Neuronal stem cell (in vitro differentiated cells): ENCODE results near the gene DNER.

ENCODE experiments used
- DNase-seq: peaks from one replicate; pipeline ENCODE4 v3.0.0-alpha.2; 2013; ENCODE audit warnings: low spot score
- H2AFZ ChIP-seq: one replicate; pipeline ENCODE4 v1.6.1; 2013; ENCODE audit warnings: mild to moderate bottlenecking, low read length, inconsistent platforms
- H2AK5ac ChIP-seq: 2 replicates; pipeline ENCODE4 v1.6.1; 2013; ENCODE audit warnings: low read depth, mild to moderate bottlenecking, inconsistent platforms, low read length, moderate library complexity, mixed read lengths
- H2BK120ac ChIP-seq: 2 replicates; pipeline ENCODE4 v1.6.1; 2013; ENCODE audit warnings: low read depth, mild to moderate bottlenecking, inconsistent platforms, low read length, moderate library complexity, mixed read lengths
- H2BK12ac ChIP-seq: one replicate; pipeline ENCODE4 v1.6.1; 2013; ENCODE audit warnings: low read length, inconsistent platforms
- H2BK15ac ChIP-seq: 2 replicates; pipeline ENCODE4 v1.6.1; 2013; ENCODE audit warnings: mild to moderate bottlenecking, low read length, inconsistent platforms, mixed read lengths
- H2BK5ac ChIP-seq: one replicate; pipeline ENCODE4 v1.6.1; 2013; ENCODE audit warnings: inconsistent platforms, mild to moderate bottlenecking, low read length, moderate library complexity
- H3K14ac ChIP-seq: one replicate; pipeline ENCODE4 v1.6.1; 2013; ENCODE audit warnings: low read length, inconsistent platforms
- H3K18ac ChIP-seq: 2 replicates; pipeline ENCODE4 v1.6.1; 2013; ENCODE audit warnings: low read length, inconsistent platforms
- H3K23ac ChIP-seq: 2 replicates; pipeline ENCODE4 v1.6.1; 2013; ENCODE audit warnings: low read depth, mild to moderate bottlenecking, mixed read lengths, low read length, inconsistent platforms; ENCODE audit not compliant: poor library complexity
- H3K27ac ChIP-seq: replicated peaks from 3 replicates; pipeline ENCODE4 v1.5.1; 2013; ENCODE audit warnings: low read length, inconsistent platforms
- H3K27me3 ChIP-seq, 3 experiments: 2 replicates each; pipeline ENCODE4 v1.6.1; 2013; ENCODE audit warnings: low read length in 3 of 3, mild to moderate bottlenecking in 2 of 3, inconsistent platforms in 1 of 3, low read depth in 1 of 3, mixed read lengths in 1 of 3, moderate library complexity in 1 of 3; ENCODE audit not compliant: control insufficient read depth in 3 of 3, insufficient read depth in 3 of 3
- H3K36me3 ChIP-seq, 2 donors: replicated peaks in 1 of 2; 2 replicates each; pipeline ENCODE4 v1.6.1; 2013; ENCODE audit warnings: low read length in 2 of 2; ENCODE audit not compliant: control insufficient read depth in 2 of 2, insufficient read depth in 2 of 2
- H3K4ac ChIP-seq: 2 replicates; pipeline ENCODE4 v1.6.1; 2013; ENCODE audit warnings: inconsistent platforms, mild to moderate bottlenecking, low read length, moderate library complexity
- H3K4me1 ChIP-seq, 2 donors: 1 replicate in 1 of 2; 2 replicates in 1 of 2; pipeline ENCODE4 v1.6.1; 2013; ENCODE audit warnings: low read length in 2 of 2, low read depth in 1 of 2; ENCODE audit not compliant: control insufficient read depth in 2 of 2, insufficient read depth in 1 of 2
- H3K4me2 ChIP-seq: one replicate; pipeline ENCODE4 v1.6.1; 2013; ENCODE audit warnings: mild to moderate bottlenecking, low read length, inconsistent platforms; ENCODE audit not compliant: insufficient read depth, poor library complexity, severe bottlenecking
- H3K4me3 ChIP-seq, 2 donors: 2 replicates each; pipeline ENCODE4 v1.5.1; 2013; ENCODE audit warnings: low read length in 2 of 2, mild to moderate bottlenecking in 2 of 2, inconsistent platforms in 1 of 2, moderate library complexity in 1 of 2
- H3K79me1 ChIP-seq: one replicate; pipeline ENCODE4 v1.6.1; 2013; ENCODE audit warnings: low read depth, mild to moderate bottlenecking, inconsistent platforms, low read length, moderate library complexity
- H3K9ac ChIP-seq: one replicate; pipeline ENCODE4 v1.6.1; 2013; ENCODE audit warnings: mild to moderate bottlenecking, low read depth, low read length, inconsistent platforms; ENCODE audit not compliant: poor library complexity
- H3K9me3 ChIP-seq, 2 donors: replicated peaks in 1 of 2; 2 replicates each; pipeline versions ENCODE3 to v1.6.1; 2013; ENCODE audit warnings: low read length in 2 of 2, mild to moderate bottlenecking in 2 of 2, inconsistent platforms in 1 of 2, low read depth in 1 of 2, mixed read lengths in 1 of 2, moderate library complexity in 1 of 2; ENCODE audit not compliant: control insufficient read depth in 2 of 2, insufficient read depth in 1 of 2
- H4K8ac ChIP-seq: one replicate; pipeline ENCODE4 v1.6.1; 2013; ENCODE audit warnings: low read depth, mild to moderate bottlenecking, inconsistent platforms, low read length, moderate library complexity
- H4K91ac ChIP-seq: one replicate; pipeline ENCODE4 v1.6.1; 2013; ENCODE audit warnings: low read length, low read depth, mild to moderate bottlenecking, inconsistent platforms; ENCODE audit not compliant: poor library complexity
- WGBS, 2 donors: extraction: QIAGEN DNeasy Blood & Tissue Kit; methylation state at CpG; one replicate each; pipeline ENCODE4 v1.1.7; 2013; ENCODE audit warnings: missing lambda C conversion rate in 2 of 2, mixed read lengths in 1 of 2; ENCODE audit not compliant: insufficient read length in 2 of 2, insufficient replicate concordance in 1 of 2; ENCODE audit errors: extremely low coverage in 2 of 2; 5-methylcytosine and 5-hydroxymethylcytosine counted together

DNER gene

GRCh38 chr2:229523663-229524062, 190.7 kb downstream of the DNER start:
- Histone ChIP-seq H3K27ac (no peak overlapping the region), H3K27me3 (no peaks in the 10 kb centered on the region), H3K4ac (no peak overlapping the region), H2BK15ac (no peak overlapping the region), H3K9ac (no peak overlapping the region), H2AK5ac (no peak overlapping the region), H4K91ac (no peak overlapping the region), H2AFZ (no peak overlapping the region), H2BK120ac (no peak overlapping the region), H3K79me1 (no peaks in the 10 kb centered on the region), H3K4me2 (no peak overlapping the region), H4K8ac (no peak overlapping the region), H3K36me3 (no peaks in the 10 kb centered on the region), H2BK5ac (no peak overlapping the region), H3K4me1 (peaks cover 0 to 3% of the 10 kb centered on the region in 2 donors), H3K23ac (no peak overlapping the region), H3K18ac (no peak overlapping the region), H2BK12ac (no peak overlapping the region), H3K14ac (no peak overlapping the region), H3K9me3 (no peaks in the 10 kb centered on the region), H3K4me3 (no peak overlapping the region)
- no peak for DNase-seq
- WGBS, 2 donors, result no CpG with 5 or more reads among the region's 1 CpG

DNA sequence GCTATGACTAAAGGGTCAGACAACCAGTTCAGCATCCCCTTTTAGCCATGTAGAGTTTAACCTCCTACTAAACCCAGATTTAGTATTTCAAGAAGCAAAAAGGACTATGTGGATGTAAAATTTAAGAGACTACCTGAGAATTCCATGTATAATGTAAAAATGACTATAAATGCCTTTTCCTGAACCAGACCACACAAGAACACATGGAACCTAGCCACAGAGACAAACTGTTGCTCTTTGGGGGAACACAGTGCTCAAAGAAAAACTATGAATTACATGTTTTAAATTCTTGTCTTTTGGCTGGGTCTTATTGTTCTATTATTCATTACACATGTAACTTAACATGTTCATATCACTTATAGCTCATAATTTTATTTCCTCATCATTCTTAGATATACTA, 192.8 kb downstream of the DNER start:
- H3K9me3 ChIP-seq, result no peaks in the 10 kb centered on the region
- no peak overlapping the region for H3K4ac ChIP-seq
- H2BK120ac ChIP-seq, result no peak overlapping the region
- no peak for DNase-seq
- no peaks in the 10 kb centered on the region for H3K36me3 ChIP-seq
- no peak overlapping the region for H3K18ac ChIP-seq
- no peak overlapping the region for H3K4me3 ChIP-seq
- H4K8ac ChIP-seq, result no peak overlapping the region
- H3K23ac ChIP-seq, result no peak overlapping the region
- H2BK15ac ChIP-seq, result no peak overlapping the region
- H2AK5ac ChIP-seq, result no peak overlapping the region
- no peaks in the 10 kb centered on the region for H3K79me1 ChIP-seq
- peaks cover 0 to 3% of the 10 kb centered on the region in 2 donors for H3K4me1 ChIP-seq
- H2AFZ ChIP-seq, result no peak overlapping the region
- H2BK5ac ChIP-seq, result no peak overlapping the region
- no peak overlapping the region for H3K27ac ChIP-seq
- no peak overlapping the region for H3K4me2 ChIP-seq
- H2BK12ac ChIP-seq, result no peak overlapping the region
- no peak overlapping the region for H3K14ac ChIP-seq
- H4K91ac ChIP-seq, result no peak overlapping the region
- no peak overlapping the region for H3K9ac ChIP-seq
- H3K27me3 ChIP-seq, result no peaks in the 10 kb centered on the region

- Histone ChIP-seq H3K4ac (no peak overlapping the region), H3K18ac (no peak overlapping the region), H2AFZ (no peak overlapping the region), H3K79me1 (no peaks in the 10 kb centered on the region), H4K91ac (no peak overlapping the region), H3K4me1 (peaks cover 0 to 3% of the 10 kb centered on the region in 2 donors), H4K8ac (no peak overlapping the region), H3K9ac (no peak overlapping the region), H3K27me3 (no peaks in the 10 kb centered on the region), H2BK120ac (no peak overlapping the region), H2BK5ac (no peak overlapping the region), H3K4me2 (no peak overlapping the region), H2BK12ac (no peak overlapping the region), H3K27ac (no peak overlapping the region), H3K4me3 (no peak overlapping the region), H3K14ac (no peak overlapping the region), H3K36me3 (no peaks in the 10 kb centered on the region), H2BK15ac (no peak overlapping the region), H3K23ac (no peak overlapping the region), H3K9me3 (no peaks in the 10 kb centered on the region), H2AK5ac (no peak overlapping the region)
- no CpG with 5 or more reads among the region's 4 CpGs for WGBS, 2 donors
- no peak for DNase-seq
Measured at GRCh38 chr2:229520691-229521096, 193.7 kb downstream of the DNER start.

GRCh38 chr2:229519655-229520430, 194.5 kb downstream of the DNER start:
- no CpG with 5 or more reads among the region's 11 CpGs for WGBS, 2 donors
- Histone ChIP-seq H3K4me1 (peaks cover 0 to 3% of the 10 kb centered on the region in 2 donors), H3K4me3 (no peak overlapping the region), H3K79me1 (no peaks in the 10 kb centered on the region), H3K14ac (no peak overlapping the region), H2BK5ac (no peak overlapping the region), H3K27ac (no peak overlapping the region), H3K9me3 (no peaks in the 10 kb centered on the region), H3K23ac (no peak overlapping the region), H4K8ac (no peak overlapping the region), H4K91ac (no peak overlapping the region), H2BK12ac (no peak overlapping the region), H3K4ac (no peak overlapping the region), H3K36me3 (no peaks in the 10 kb centered on the region), H3K27me3 (no peaks in the 10 kb centered on the region), H2BK15ac (no peak overlapping the region), H2AK5ac (no peak overlapping the region), H3K18ac (no peak overlapping the region), H2AFZ (no peak overlapping the region), H3K9ac (no peak overlapping the region), H3K4me2 (no peak overlapping the region), H2BK120ac (no peak overlapping the region)
- DNase-seq, result no peak
